K562 (cell line): ENCODE results near the gene SPATA2L. TPM values are rescaled to one million over a fixed set of nuclear protein-coding genes. Genes with fewer than 3 reads are reported as not detected.

ENCODE experiments used
- ATF6 ChIP-seq: sonication (generic); formaldehyde crosslinking; IDR thresholded peaks from 2 replicates; pipeline ENCODE4 v1.4.0; 2020; ENCODE audit warnings: mild to moderate bottlenecking, missing genetic modification reagents
- BHLHE40 ChIP-seq: IDR thresholded peaks from 2 replicates; pipeline ENCODE4 v1.6.1; 2011; ENCODE audit warnings: low read length, improper control_type of control experiment
- CBX1 ChIP-seq: sonication (generic); IDR thresholded peaks from 2 replicates; pipeline ENCODE4 v1.6.1; 2016; ENCODE audit warnings: antibody characterized with exemption, low read depth, mild to moderate bottlenecking
- DMBX1 ChIP-seq: fragments of 250-450 bp; sonication (Bioruptor Pico); IDR thresholded peaks from 2 replicates; pipeline ENCODE4 v1.8.0; 2022; ENCODE audit warnings: inconsistent platforms, mild to moderate bottlenecking, moderate library complexity, borderline replicate concordance
- ETV5 ChIP-seq: sonication (generic); formaldehyde crosslinking; IDR thresholded peaks from 2 replicates; pipeline ENCODE4 v1.4.0; 2020; ENCODE audit warnings: low read depth, mild to moderate bottlenecking, missing genetic modification reagents
- GATA2 ChIP-seq: sonication (generic); formaldehyde crosslinking; IDR thresholded peaks from 2 replicates; pipeline ENCODE4 v1.4.0; 2020; ENCODE audit warnings: mild to moderate bottlenecking, missing genetic modification reagents
- HDAC6 ChIP-seq: IDR thresholded peaks from 2 replicates; pipeline ENCODE4 v1.6.1; 2012; ENCODE audit warnings: low read depth, mild to moderate bottlenecking, control low read depth, inconsistent platforms, low read length, moderate library complexity
- MNT ChIP-seq, 2 experiments: fragments of 450-650 bp; conservative IDR thresholded peaks; 2 replicates each; pipeline ENCODE4 v1.6.1; 2017; ENCODE audit warnings: mild to moderate bottlenecking in 2 of 2, moderate library complexity in 2 of 2
- PKNOX1 ChIP-seq: fragments of 450-650 bp; IDR thresholded peaks from 2 replicates; pipeline ENCODE4 v1.6.1; 2016
- SMC3 ChIP-seq: conservative IDR thresholded peaks from 2 replicates; pipeline ENCODE4 v1.6.1; 2011; ENCODE audit warnings: low read depth, low read length, improper control_type of control experiment; ENCODE audit not compliant: insufficient read depth
- SP1 ChIP-seq: sonication (generic); formaldehyde crosslinking; IDR thresholded peaks from 2 replicates; pipeline ENCODE4 v1.8.1; 2022; ENCODE audit warnings: mild to moderate bottlenecking, missing genetic modification reagents
- TCF3 ChIP-seq: sonication (generic); formaldehyde crosslinking; IDR thresholded peaks from 2 replicates; pipeline ENCODE4 v1.4.0; 2020; ENCODE audit warnings: mild to moderate bottlenecking, missing genetic modification reagents
- ZBTB11 ChIP-seq, 3 experiments: fragments of 200-800 bp in 1 of 3; fragments of 250-450 bp in 1 of 3; fragments of 450-650 bp in 1 of 3; sonication (Bioruptor Pico) in 1 of 3; sonication (Bioruptor generic) in 1 of 3; formaldehyde crosslinking in 1 of 3; IDR thresholded peaks; 2 replicates each; pipeline versions ENCODE4 v1.6.1 to v1.8.0; 2016 to 2022; ENCODE audit warnings: mild to moderate bottlenecking in 2 of 3, missing genetic modification characterization in 2 of 3, missing compliant biosample characterization in 1 of 3, moderate library complexity in 1 of 3
- ZBTB43 ChIP-seq: sonication (generic); formaldehyde crosslinking; IDR thresholded peaks from 2 replicates; pipeline ENCODE4 v1.8.0; 2023; ENCODE audit warnings: mild to moderate bottlenecking, missing genetic modification reagents
- ZC3H11A ChIP-seq: IDR thresholded peaks from 2 replicates; pipeline ENCODE4 v1.6.1; 2012; ENCODE audit warnings: low read depth, low read length, improper control_type of control experiment
- ZC3H8 ChIP-seq: fragments of 450-650 bp; IDR thresholded peaks from 2 replicates; pipeline ENCODE4 v1.6.1; 2017
- polyA plus RNA-seq, 8 experiments: library from polyadenylated mRNA; depleted of rRNA in 4 of 8; stranded (reverse) in 5 of 8; unstranded in 3 of 8; fragments of >200 nt; fragmentation: Nextera tagmentation in 2 of 8; fragmentation: Illumina TruSeq in 1 of 8; extraction: Ambion mirVana in 2 of 8; extraction: Trizol in 1 of 8; gene quantifications; 2 replicates each; pipeline versions ENCODE4 v1.2.1 to v1.2.3, GENCODE V29; 2011 to 2014; ENCODE audit warnings: inconsistent platforms in 1 of 8, missing spikeins in 1 of 8
- total RNA-seq, 7 experiments: library from RNA; depleted of rRNA in 6 of 7; stranded (reverse); fragments of >200 nt in 6 of 7; fragmentation: Illumina TruSeq in 2 of 7; extraction: Trizol in 2 of 7; gene quantifications; 2 replicates each; pipeline versions ENCODE4 v1.2.1 to v1.2.3, GENCODE V29; 2011 to 2021; ENCODE audit warnings: low replicate concordance in 1 of 7

Gene SPATA2L
- total and polyA plus RNA-seq, 9 of the 15 experiments (the other 6 are each of a cell fraction or from before 2014, with no cell fraction given), result 0.13 to 19.2 (median 4.8) TPM; not detected in 1

GRCh38 chr16:89722392-89723278 is 21.1 kb upstream of the SPATA2L start (continued):
- TF ChIP-seq ZBTB43 (CRISPR knock-in tag) (peak; percentile 45; the same call in 1 of the 2 replicates), SP1 (CRISPR knock-in tag) (peak; percentile 51), ZC3H11A (no peak), BHLHE40 (0 out of 2 replicates have a peak, but pooled peaks have one; percentile 12), CBX1 (no peak), SMC3 (no peak), GATA2 (CRISPR knock-in tag) (0 out of 2 replicates have a peak, but pooled peaks have one; percentile 12), MNT (conservative IDR thresholded peaks at IDR 0.05) (peak in 1 of 2 experiments; percentile 37; a peak in 1 of 4 replicates), DMBX1 (no peak), HDAC6 (0 out of 2 replicates have a peak, but pooled peaks have one; percentile 37), PKNOX1 (peak; percentile 34; the same call in 1 of the 2 replicates), ZC3H8 (no peak), ZBTB11 (CRISPR knock-in tag; IDR thresholded peaks at IDR 0.05) (peak in 1 of 3 experiments; percentile 92; a peak in 1 of 6 replicates), ATF6 (CRISPR knock-in tag) (0 out of 2 replicates have a peak, but pooled peaks have one; percentile 31), ETV5 (CRISPR knock-in tag) (peak; percentile 55; the same call in 1 of the 2 replicates), TCF3 (CRISPR knock-in tag) (0 out of 2 replicates have a peak, but pooled peaks have one; percentile 15)
